ENCODE results near the gene TRPV4. TPM values are rescaled to one million over a fixed set of nuclear protein-coding genes. Genes with fewer than 3 reads are reported as not detected.

TRPV4 gene
- total RNA-seq, 1 experiment from 2014 or later = 2.4 TPM

- H3K4me1 ChIP-seq (ENCODE audit: insufficient read depth, low read length) = peaks cover 16% of the 10 kb centered on the region
- no peaks in the 10 kb centered on the region for H3K27me3 ChIP-seq (ENCODE audit: low read length)
- no peak overlapping the region for H2AFZ ChIP-seq (ENCODE audit: low read length)
- CTCF ChIA-PET = no interaction called here
- H3K36me3 ChIP-seq (ENCODE audit: low read depth, low read length) = no peaks in the 10 kb centered on the region
- no peak for DNase-seq
- H3K79me2 ChIP-seq (ENCODE audit: low read length) = peaks cover 6% of the 10 kb centered on the region; the same call in 1 of the 2 replicates
- TF ChIP-seq EZH2 (IDR thresholded peaks at IDR 0.05; ENCODE audit: low read length, unreplicated experiment) (no peak), CTCF (conservative IDR thresholded peaks at IDR 0.05; ENCODE audit: low read depth, low read length) (no peak), EZH2phosphoT487 (IDR thresholded peaks at IDR 0.05; ENCODE audit: borderline replicate concordance, low read length) (no peak)
- no peaks in the 10 kb centered on the region for H3F3A ChIP-seq (ENCODE audit: low read length, unreplicated experiment)
- H3K9me2 ChIP-seq (replicated peaks; ENCODE audit: low read length) = no peaks in the 10 kb centered on the region
- no peaks in the 10 kb centered on the region for H4K20me1 ChIP-seq (ENCODE audit: low read length)
- ATAC-seq = no peak
- H3K9ac ChIP-seq (ENCODE audit: low read length) = no peak overlapping the region
- intact Hi-C loops (cut with micrococcal nuclease) = no loop called here
- no peak overlapping the region for H3K4me3 ChIP-seq (ENCODE audit: low read length)
- H3K27ac ChIP-seq (ENCODE audit: low read length) = no peak overlapping the region
- no TSS peak for BruUV-seq (replicated peaks)
- H3K9me3 ChIP-seq (ENCODE audit: low read length) = no peaks in the 10 kb centered on the region
- POLR2A ChIA-PET (ENCODE audit: unreplicated experiment) = no interaction called here
- H3K4me2 ChIP-seq (ENCODE audit: low read length) = no peak overlapping the region
Observed at GRCh38 chr12:109860977-109861376, 27.8 kb upstream of the TRPV4 start.

GRCh38 chr12:109858764-109859163 lies 25.6 kb upstream of the TRPV4 start:
- no peaks in the 10 kb centered on the region for H3K27me3 ChIP-seq (ENCODE audit: low read length)
- peaks cover 2% of the 10 kb centered on the region; the same call in 1 of the 2 replicates for H3K36me3 ChIP-seq (ENCODE audit: low read depth, low read length)
- no peak overlapping the region for H3K27ac ChIP-seq (ENCODE audit: low read length)
- H3K9ac ChIP-seq (ENCODE audit: low read length) = no peak overlapping the region
- BruUV-seq (replicated peaks) = no TSS peak
- POLR2A ChIA-PET (ENCODE audit: unreplicated experiment) = no interaction called here
- intact Hi-C loops (cut with micrococcal nuclease) = no loop called here
- no peaks in the 10 kb centered on the region for H4K20me1 ChIP-seq (ENCODE audit: low read length)
- no peak overlapping the region for H3K4me3 ChIP-seq (ENCODE audit: low read length)
- ATAC-seq (no peak), DNase-seq (no peak)
- CTCF ChIA-PET = no interaction called here
- H3K9me3 ChIP-seq (ENCODE audit: low read length) = no peaks in the 10 kb centered on the region
- H3F3A ChIP-seq (ENCODE audit: low read length, unreplicated experiment) = no peaks in the 10 kb centered on the region
- H2AFZ ChIP-seq (ENCODE audit: low read length) = no peak overlapping the region
- no peaks in the 10 kb centered on the region for H3K4me1 ChIP-seq (ENCODE audit: insufficient read depth, low read length)
- TF ChIP-seq EZH2phosphoT487 (IDR thresholded peaks at IDR 0.05; ENCODE audit: borderline replicate concordance, low read length) = no peak
- TF ChIP-seq CTCF (conservative IDR thresholded peaks at IDR 0.05; ENCODE audit: low read depth, low read length) = no peak
- no peak for TF ChIP-seq EZH2 (IDR thresholded peaks at IDR 0.05; ENCODE audit: low read length, unreplicated experiment)
- H3K4me2 ChIP-seq (ENCODE audit: low read length) = no peak overlapping the region
- no peaks in the 10 kb centered on the region for H3K79me2 ChIP-seq (ENCODE audit: low read length)
- H3K9me2 ChIP-seq (replicated peaks; ENCODE audit: low read length) = no peaks in the 10 kb centered on the region

- Histone ChIP-seq H3F3A (ENCODE audit: low read length, unreplicated experiment) (no peaks in the 10 kb centered on the region), H3K9me2 (replicated peaks; ENCODE audit: low read length) (no peaks in the 10 kb centered on the region), H3K27me3 (ENCODE audit: low read length) (no peaks in the 10 kb centered on the region), H2AFZ (ENCODE audit: low read length) (no peak overlapping the region), H3K4me3 (ENCODE audit: low read length) (no peak overlapping the region), H3K27ac (ENCODE audit: low read length) (no peak overlapping the region), H3K9me3 (ENCODE audit: low read length) (no peaks in the 10 kb centered on the region), H3K4me2 (ENCODE audit: low read length) (no peak overlapping the region), H3K9ac (ENCODE audit: low read length) (no peak overlapping the region), H3K36me3 (ENCODE audit: low read depth, low read length) (peaks cover 2% of the 10 kb centered on the region; the same call in 1 of the 2 replicates), H3K79me2 (ENCODE audit: low read length) (no peaks in the 10 kb centered on the region), H4K20me1 (ENCODE audit: low read length) (no peaks in the 10 kb centered on the region), H3K4me1 (ENCODE audit: insufficient read depth, low read length) (no peaks in the 10 kb centered on the region)
- DNase-seq = no peak
- intact Hi-C loops (cut with micrococcal nuclease) = no loop called here
- no TSS peak for BruUV-seq (replicated peaks)
- CTCF ChIA-PET = no interaction called here
- no peak for TF ChIP-seq EZH2 (IDR thresholded peaks at IDR 0.05; ENCODE audit: low read length, unreplicated experiment)
- no peak for TF ChIP-seq CTCF (conservative IDR thresholded peaks at IDR 0.05; ENCODE audit: low read depth, low read length)
- no peak for TF ChIP-seq EZH2phosphoT487 (IDR thresholded peaks at IDR 0.05; ENCODE audit: borderline replicate concordance, low read length)
- no peak for ATAC-seq
- POLR2A ChIA-PET (ENCODE audit: unreplicated experiment) = no interaction called here
Observed at GRCh38 chr12:109857715-109858114, 24.5 kb upstream of the TRPV4 start.

Data from PC-3 (cell line).